Right renal pelvis (tissue), 4 donors: ENCODE measurements around the gene BEND5. TPM values are rescaled to one million over a fixed set of nuclear protein-coding genes. Genes with fewer than 3 reads are reported as not detected.

Experiments used
- DNase-seq, 4 donors: peaks; one replicate each; pipeline ENCODE4 v3.0.0-alpha.2; 2013; ENCODE audit warnings: low read depth in 4 of 4, low spot score in 3 of 4, missing footprints in 1 of 4
- polyA plus RNA-seq, 4 donors: library from polyadenylated mRNA; unstranded; fragments of 120-200 nt; gene quantifications; one replicate each; pipeline ENCODE4 v1.2.1, GENCODE V29; 2013; ENCODE audit not compliant: insufficient read length in 4 of 4

Gene BEND5
- polyA plus RNA-seq, 4 donors = 22.7 to 25.7 (median 24.7) TPM

DNA sequence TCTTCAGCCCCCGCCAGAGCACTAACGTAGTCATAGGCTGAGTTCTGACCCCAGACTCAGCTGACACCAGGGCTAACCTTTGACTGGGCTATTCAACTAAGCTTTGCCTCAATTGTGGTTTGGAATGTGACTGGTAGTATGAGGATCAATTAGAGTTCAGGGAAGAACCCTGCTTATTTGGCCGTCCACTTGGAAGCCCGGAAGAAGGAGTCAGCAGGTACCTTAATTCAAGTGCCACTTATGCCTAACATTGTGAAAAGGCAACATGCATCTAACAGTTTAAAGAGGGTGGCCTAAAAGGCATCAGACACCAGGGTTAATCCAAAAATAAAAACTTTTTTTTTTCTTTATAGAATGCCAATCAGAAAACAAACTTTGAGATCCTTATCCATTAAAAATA is 92.3 kb downstream of the BEND5 start:
- DNase-seq = no peak

GRCh38 chr1:48683839-48684238 is 92.9 kb downstream of the BEND5 start:
- DNase-seq = no peak

DNA sequence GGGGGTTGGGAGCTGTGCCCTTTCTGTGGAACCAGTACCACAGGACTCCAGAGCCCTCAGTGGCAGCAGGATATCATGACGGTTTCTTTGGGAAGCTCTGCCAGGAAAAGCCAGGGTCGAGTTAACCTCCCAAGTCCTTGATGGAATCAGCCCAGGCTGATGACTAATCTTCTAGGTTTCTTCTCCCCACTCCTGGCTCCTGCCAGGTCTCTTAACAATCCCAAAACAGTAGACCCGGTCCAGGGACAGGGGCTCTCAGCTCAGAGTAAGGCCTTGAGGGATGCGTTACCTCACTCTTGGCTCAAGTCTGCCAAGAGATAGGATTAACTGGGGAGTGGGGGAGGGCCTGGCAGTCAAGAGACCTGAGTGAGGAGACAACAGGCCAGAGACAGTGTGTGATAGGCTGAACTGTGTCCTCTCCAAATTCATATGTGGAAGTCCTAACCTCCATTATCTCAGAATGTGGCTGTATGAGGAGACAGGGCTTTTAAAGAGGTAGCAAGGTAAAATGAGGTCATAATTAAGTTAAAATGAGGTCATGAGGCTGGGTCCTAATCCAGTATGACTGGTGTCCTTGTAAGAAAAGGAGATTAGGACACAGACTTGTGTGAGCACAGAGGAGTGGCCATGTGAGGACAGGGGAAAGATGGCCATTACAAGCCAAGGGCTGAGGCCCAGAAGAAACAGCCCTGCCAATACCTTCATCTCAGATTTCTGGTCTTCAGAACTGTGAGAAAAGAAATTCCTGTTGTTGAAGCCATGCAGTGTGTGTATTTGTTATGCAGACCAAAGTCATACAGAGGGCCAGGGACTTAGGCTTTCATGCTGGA is 95.0 kb downstream of the BEND5 start:
- no peak for DNase-seq

DNA sequence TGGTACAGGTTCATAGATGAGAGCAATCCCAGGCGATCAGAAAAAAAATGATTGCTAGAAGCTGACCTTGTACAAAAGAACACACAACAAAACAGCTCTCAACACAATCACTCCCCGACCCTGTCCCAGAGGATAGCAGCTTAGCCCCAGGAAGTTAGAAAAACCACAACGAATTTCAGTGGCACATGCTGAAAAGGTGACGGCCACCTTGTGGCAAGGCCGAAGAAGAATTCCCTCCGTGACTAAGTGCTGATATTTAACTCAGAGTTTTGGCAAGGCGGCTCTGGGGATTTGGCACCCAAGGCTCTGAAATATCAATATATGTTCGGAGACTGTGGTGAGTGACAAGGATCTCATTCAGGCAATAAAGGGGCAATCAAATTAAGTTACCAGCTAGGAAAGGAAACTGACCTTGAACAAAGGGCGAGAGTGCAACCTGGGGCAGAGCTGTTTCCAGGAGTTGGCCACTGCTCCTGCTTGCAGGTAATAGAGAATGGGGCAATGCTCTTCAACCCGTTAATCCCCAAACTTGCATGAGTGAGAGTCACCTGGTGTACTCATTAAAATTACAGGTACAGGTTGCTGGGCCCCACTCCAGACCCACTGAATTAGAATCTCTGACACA is 96.2 kb downstream of the BEND5 start:
- no peak for DNase-seq

DNA sequence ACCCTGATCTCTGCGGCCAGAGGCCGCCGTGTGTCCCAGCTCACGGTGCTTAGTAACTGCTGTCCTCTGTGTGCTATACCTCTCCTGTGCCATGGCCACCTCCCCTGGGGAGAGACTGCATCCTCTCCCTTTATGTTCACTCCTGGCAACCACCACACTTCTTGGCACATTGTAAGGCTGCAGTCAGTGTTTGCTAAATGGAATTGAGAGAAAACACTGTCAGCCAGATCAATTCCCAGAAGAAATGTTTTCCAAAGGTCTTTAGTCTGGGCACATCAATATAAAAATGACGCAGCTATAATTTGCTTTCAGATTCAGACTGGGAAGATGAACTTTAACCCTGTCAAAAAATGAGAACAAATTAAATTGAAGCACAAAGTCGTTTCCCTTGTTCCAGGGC is 96.8 kb downstream of the BEND5 start:
- no peak for DNase-seq

- no peak for DNase-seq
These were observed 97.8 kb downstream of the BEND5 start for GRCh38 chr1:48678710-48679505.
